ENCODE measurements around the gene TUBA1C.
"Not testable (repeated sequence)": the region's sequence is repeated elsewhere in the genome, so short reads cannot be mapped to it uniquely, and the experiment has no call there.

The TUBA1C gene

GRCh38 chr12:49283541-49284429, 18.9 kb downstream of the TUBA1C start:
- DNase-seq: no peak

GRCh38 chr12:49284672-49285071, 19.8 kb downstream of the TUBA1C start:
- no peak for DNase-seq

- DNase-seq: no peak
Observed at GRCh38 chr12:49287876-49288275, 23.0 kb downstream of the TUBA1C start.

- peak; percentile 6 for DNase-seq
Observed at GRCh38 chr12:49288412-49288853, 23.6 kb downstream of the TUBA1C start.

- DNase-seq: no peak
Observed at GRCh38 chr12:49288922-49289555, 24.2 kb downstream of the TUBA1C start.

GRCh38 chr12:49292729-49293055, 27.8 kb downstream of the TUBA1C start:
- DNase-seq: no peak

- DNase-seq: no peak
Observed at GRCh38 chr12:49293056-49293956, 28.4 kb downstream of the TUBA1C start.

GRCh38 chr12:49294086-49294803, 29.4 kb downstream of the TUBA1C start:
- DNase-seq: no peak

- no peak for DNase-seq
Observed at GRCh38 chr12:49294804-49295081, 29.9 kb downstream of the TUBA1C start.

- no peak for DNase-seq
Observed at GRCh38 chr12:49295082-49295936, 30.4 kb downstream of the TUBA1C start, which contains the start of gene PRPH. PRPH (plus strand) TSS chr12:49295147; CDS start chr12:49295201, 54 bp downstream.

- DNase-seq: peak; percentile 74
Observed at GRCh38 chr12:49296034-49296835, 31.4 kb downstream of the TUBA1C start.

- DNase-seq: peak; percentile 74
Observed at GRCh38 chr12:49296836-49297694, 32.2 kb downstream of the TUBA1C start.

- no peak for DNase-seq
Observed at GRCh38 chr12:49297695-49298060, 32.8 kb downstream of the TUBA1C start.

GRCh38 chr12:49298160-49298559, 33.3 kb downstream of the TUBA1C start:
- DNase-seq: no peak

- no peak for DNase-seq
Observed at GRCh38 chr12:49301760-49302159, 36.9 kb downstream of the TUBA1C start.

GRCh38 chr12:49304161-49304560, 39.3 kb downstream of the TUBA1C start:
- DNase-seq: no peak

GRCh38 chr12:49305762-49306510, 41.1 kb downstream of the TUBA1C start:
- DNase-seq: no peak

GRCh38 chr12:49309386-49309785, 44.5 kb downstream of the TUBA1C start:
- no peak for DNase-seq

GRCh38 chr12:49310451-49311000, 45.6 kb downstream of the TUBA1C start:
- DNase-seq: not testable (repeated sequence)

Measured in NCI-H748 treated with DMSO at 0.1 percent for 48 hours (cell line).